Ascending aorta (tissue), 2 donors: Measurements from ENCODE around the gene RNF166. TPM values are rescaled to one million over a fixed set of nuclear protein-coding genes. Genes with fewer than 3 reads are reported as not detected.
A peak's percentile ranks its signal among the peaks of the same experiment; 100 is the strongest.

Experiments
- DNase-seq, 2 donors: peaks; one replicate each; pipeline ENCODE4 v3.0.0-alpha.2; 2019; ENCODE audit warnings: low spot score in 2 of 2
- H3K27ac ChIP-seq, 2 donors: fragments of 200-600 bp; sonication (generic); one replicate each; pipeline ENCODE4 v1.5.1; 2016 to 2017; ENCODE audit warnings: mild to moderate bottlenecking in 1 of 2
- H3K27me3 ChIP-seq: fragments of 200-600 bp; sonication (generic); one replicate; pipeline ENCODE4 v1.5.1; 2017
- H3K36me3 ChIP-seq, 2 donors: fragments of 200-600 bp; sonication (generic); one replicate each; pipeline ENCODE4 v1.5.1; 2016
- H3K4me1 ChIP-seq, 2 donors: fragments of 200-600 bp; sonication (generic); one replicate each; pipeline ENCODE4 v1.5.1; 2016 to 2017; ENCODE audit warnings: mild to moderate bottlenecking in 1 of 2
- H3K4me3 ChIP-seq, 2 donors: fragments of 200-600 bp; sonication (generic); one replicate each; pipeline ENCODE4 v1.5.1; 2016 to 2017; ENCODE audit warnings: mild to moderate bottlenecking in 1 of 2
- H3K9me3 ChIP-seq, 2 donors: fragments of 200-600 bp; sonication (generic); one replicate each; pipeline ENCODE4 v1.5.1; 2016
- intact Hi-C: fragments of 100-400 bp; cut with DNase I; formaldehyde crosslinking; loops from one replicate; pipeline ENCODE4 v1.15.1; 2023
- total RNA-seq: library from RNA; depleted of rRNA; stranded (reverse); fragments of >200 nt; gene quantifications from one replicate; pipeline ENCODE4 v1.1.0, GENCODE V29; 2016
- TF ChIP-seq, protein P1 (sequence below), 3 experiments: fragments of 200-600 bp in 2 of 3; fragments of 450-650 bp in 1 of 3; sonication (generic) in 2 of 3; IDR thresholded peaks; one replicate each; pipeline ENCODE4 v1.5.1; 2016 to 2019; ENCODE audit warnings: antibody characterized with exemption in 3 of 3, mild to moderate bottlenecking in 1 of 3, moderate library complexity in 1 of 3

RNF166 gene
- total RNA-seq, 1 donor from 2014 or later, result 44.3 TPM

DNA sequence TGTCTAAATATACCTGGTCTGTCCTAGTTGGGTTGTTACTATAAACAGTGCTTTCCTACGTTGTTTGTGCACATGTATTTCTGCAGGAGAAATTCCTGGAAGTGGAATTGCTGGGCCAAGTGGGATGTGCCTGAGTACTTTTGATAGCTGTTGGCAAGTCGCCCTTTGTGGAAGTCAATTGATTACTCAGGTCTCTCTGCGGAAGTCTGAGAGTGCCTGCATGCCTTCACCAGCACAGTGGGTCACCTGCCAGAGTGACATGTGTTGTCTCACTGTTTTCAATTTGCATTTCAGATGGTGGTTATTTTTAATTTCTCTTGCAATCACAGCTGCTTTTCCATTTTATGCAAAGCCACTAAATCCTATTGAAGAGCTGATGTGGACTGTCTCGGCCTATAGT is 41.1 kb downstream of the RNF166 start:
- Histone ChIP-seq H3K4me1 (peaks cover 0 to 11% of the 10 kb centered on the region in 2 donors), H3K4me3 (no peak overlapping the region), H3K9me3 (no peaks in the 10 kb centered on the region), H3K27me3 (no peaks in the 10 kb centered on the region), H3K36me3 (no peaks in the 10 kb centered on the region), H3K27ac (no peak overlapping the region)
- DNase-seq, result no peak
- intact Hi-C loops, result no loop called here
- TF ChIP-seq, protein P1, sequence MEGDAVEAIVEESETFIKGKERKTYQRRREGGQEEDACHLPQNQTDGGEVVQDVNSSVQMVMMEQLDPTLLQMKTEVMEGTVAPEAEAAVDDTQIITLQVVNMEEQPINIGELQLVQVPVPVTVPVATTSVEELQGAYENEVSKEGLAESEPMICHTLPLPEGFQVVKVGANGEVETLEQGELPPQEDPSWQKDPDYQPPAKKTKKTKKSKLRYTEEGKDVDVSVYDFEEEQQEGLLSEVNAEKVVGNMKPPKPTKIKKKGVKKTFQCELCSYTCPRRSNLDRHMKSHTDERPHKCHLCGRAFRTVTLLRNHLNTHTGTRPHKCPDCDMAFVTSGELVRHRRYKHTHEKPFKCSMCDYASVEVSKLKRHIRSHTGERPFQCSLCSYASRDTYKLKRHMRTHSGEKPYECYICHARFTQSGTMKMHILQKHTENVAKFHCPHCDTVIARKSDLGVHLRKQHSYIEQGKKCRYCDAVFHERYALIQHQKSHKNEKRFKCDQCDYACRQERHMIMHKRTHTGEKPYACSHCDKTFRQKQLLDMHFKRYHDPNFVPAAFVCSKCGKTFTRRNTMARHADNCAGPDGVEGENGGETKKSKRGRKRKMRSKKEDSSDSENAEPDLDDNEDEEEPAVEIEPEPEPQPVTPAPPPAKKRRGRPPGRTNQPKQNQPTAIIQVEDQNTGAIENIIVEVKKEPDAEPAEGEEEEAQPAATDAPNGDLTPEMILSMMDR (IDR thresholded peaks at IDR 0.05), result no peak

DNA sequence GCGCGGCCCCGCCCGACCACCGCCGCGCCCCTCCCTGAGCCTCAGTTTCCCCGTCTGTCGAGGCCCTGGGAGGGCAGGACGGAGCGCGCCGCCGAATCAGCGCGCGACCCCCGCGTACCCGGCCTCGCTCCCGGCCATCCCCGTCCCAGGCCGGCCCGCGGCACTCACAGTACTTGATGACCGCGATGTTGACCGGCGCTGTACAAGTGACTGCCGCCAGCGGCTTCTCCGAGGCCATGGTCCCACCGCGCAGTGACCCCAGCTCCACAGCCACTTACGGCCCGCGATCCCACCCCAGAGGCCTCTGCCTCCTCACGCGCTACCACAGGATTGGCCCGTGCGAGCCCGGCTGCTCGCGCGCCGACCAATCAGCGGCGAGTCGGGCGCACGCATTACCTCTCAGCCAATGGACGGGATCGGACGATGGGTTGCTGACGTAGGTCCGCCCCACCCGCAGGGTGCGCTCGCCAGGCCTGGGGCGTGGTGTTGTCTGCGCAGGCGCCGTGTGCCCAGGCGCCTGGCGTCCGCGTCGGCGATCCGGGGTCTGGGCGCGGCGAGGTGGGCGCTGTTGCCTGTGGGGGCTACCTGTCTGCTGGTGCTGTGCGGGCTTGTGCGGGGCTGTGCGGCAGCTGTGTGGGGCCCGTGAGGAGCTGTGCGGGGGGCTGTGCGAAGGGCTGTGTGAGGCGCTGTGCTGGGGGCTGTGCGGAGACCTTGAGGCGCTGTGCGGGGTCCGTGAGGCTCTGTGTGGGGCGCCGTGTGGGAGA is 43.2 kb downstream of the RNF166 start, which contains the start of gene MVD:
Gene MVD, minus strand, starts transcription at position 249 of the 764 bp plus-strand sequence. Its CDS starts 11 bp downstream, at position 238.
- peaks cover 0 to 4% of the 10 kb centered on the region in 2 donors for H3K36me3 ChIP-seq
- peak within 1 kb of the TSS; percentile 68 to 72 for H3K27ac ChIP-seq
- intact Hi-C loops, result loop anchor here (1.0 to 5.0 kb wide), 7 partner anchors 44 to 1038 kb away; partner anchors contain the start of genes APRT, CTU2, GALNS and RNF166

DNA sequence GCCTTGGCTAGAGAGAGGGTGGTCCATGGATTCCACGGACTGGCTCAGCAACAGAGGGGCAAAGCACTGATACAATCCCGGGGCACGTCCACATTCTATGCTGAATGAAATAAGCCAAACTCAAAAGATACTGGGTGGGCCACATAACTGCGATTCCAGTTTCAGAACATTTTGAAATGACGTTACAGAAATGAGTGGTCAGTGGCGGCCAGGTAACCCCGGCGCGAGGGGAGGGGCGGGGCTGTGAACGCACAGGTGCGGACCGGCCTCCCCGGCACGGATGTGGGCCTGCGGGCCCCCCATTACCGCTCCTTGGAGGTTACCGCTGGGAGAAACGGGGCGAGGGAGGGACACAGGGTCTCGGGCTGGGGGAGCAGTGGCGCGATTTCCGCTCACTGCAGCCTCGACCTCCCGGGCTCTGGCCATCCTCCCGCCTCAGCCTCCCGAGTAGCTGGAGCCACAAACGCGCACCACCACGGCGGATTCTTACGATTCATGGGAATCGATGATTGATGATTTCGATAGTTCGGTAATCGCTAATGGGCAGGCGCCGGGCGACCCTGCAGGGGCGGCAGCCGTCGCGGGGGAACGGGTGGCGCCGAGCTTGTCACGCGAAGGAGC is 43.9 kb downstream of the RNF166 start:
- Histone ChIP-seq H3K9me3 (no peaks in the 10 kb centered on the region), H3K4me1 (peaks cover 0 to 11% of the 10 kb centered on the region in 2 donors), H3K27ac (peak overlapping the region; percentile 68 to 72), H3K36me3 (peaks cover 0 to 9% of the 10 kb centered on the region in 2 donors), H3K4me3 (peak overlapping the region; percentile 87 to 89), H3K27me3 (no peaks in the 10 kb centered on the region)
- intact Hi-C loops, result loop anchor here (2.0 to 5.0 kb wide), 6 partner anchors 44 to 1038 kb away; partner anchors contain the start of genes APRT, CTU2, GALNS and RNF166
- TF ChIP-seq, protein P1 (IDR thresholded peaks at IDR 0.05), result no peak
- DNase-seq, result peak in 1 of 2 donors; percentile 58

More for the DNA sequence above, 43.2 kb downstream of the RNF166 start, which contains the start of gene MVD:
- Histone ChIP-seq H3K9me3 (no peaks in the 10 kb centered on the region), H3K4me1 (peaks cover 0 to 11% of the 10 kb centered on the region in 2 donors), H3K4me3 (peak within 1 kb of the TSS; percentile 87 to 89), H3K27me3 (no peaks in the 10 kb centered on the region)
- TF ChIP-seq, protein P1 (IDR thresholded peaks at IDR 0.05), result no peak
- peak; percentile 93 to 98 for DNase-seq

DNA sequence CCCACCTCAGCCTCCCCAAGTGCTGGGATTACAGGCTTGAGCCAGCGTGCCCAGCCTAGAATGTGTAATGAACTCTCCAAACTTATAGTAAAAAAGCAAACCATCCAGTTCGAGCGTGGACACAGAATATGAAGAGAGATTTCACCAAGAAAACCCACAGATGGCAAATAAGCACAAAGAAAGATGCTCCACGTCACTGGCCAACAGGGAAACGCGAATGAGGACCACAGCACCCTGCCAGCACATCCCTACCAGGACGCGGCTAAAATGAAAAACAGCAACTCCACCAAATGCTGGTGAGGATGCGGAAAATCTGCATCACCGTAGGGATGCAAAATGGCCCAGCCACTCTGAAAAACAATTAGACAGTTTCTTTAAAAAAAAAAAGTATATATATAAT is 44.7 kb downstream of the RNF166 start:
- Histone ChIP-seq H3K36me3 (peaks cover 0 to 13% of the 10 kb centered on the region in 2 donors), H3K9me3 (no peaks in the 10 kb centered on the region), H3K27ac (no peak overlapping the region), H3K27me3 (no peaks in the 10 kb centered on the region), H3K4me3 (no peak overlapping the region), H3K4me1 (peaks cover 0 to 11% of the 10 kb centered on the region in 2 donors)
- DNase-seq, result no peak
- TF ChIP-seq, protein P1 (IDR thresholded peaks at IDR 0.05), result no peak
- intact Hi-C loops, result loop anchor here (5.0 kb wide), 3 partner anchors 151 to 209 kb away; partner anchors contain the start of genes APRT, GALNS, TRAPPC2L and ZFPM1

DNA sequence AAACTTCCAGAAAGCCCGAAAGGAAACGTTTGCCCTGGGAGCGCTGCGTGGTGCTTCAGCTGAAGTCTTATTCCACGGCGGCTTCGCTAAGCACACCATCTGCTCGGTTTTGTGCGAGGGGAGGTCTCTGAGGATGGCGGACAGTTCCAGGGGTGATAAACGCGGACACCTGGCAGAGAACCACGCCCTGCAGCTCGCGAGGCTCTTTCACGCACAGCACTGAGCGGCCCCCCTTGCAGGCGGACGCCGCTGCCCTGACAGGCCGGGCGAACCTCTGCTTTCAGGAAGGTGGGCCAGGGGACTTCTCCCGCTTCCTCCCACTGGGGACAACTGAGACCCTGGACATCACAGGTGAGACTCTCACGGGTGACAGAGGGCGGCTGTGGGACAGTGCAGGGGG is 47.0 kb downstream of the RNF166 start:
- peaks cover 0 to 11% of the 10 kb centered on the region in 2 donors for H3K4me1 ChIP-seq
- H3K27me3 ChIP-seq, result no peaks in the 10 kb centered on the region
- no peak overlapping the region for H3K27ac ChIP-seq
- DNase-seq, result no peak
- H3K36me3 ChIP-seq, result peaks cover 10 to 34% of the 10 kb centered on the region in 2 donors
- TF ChIP-seq, protein P1 (IDR thresholded peaks at IDR 0.05), result no peak
- intact Hi-C loops, result no loop called here
- no peaks in the 10 kb centered on the region for H3K9me3 ChIP-seq
- no peak overlapping the region for H3K4me3 ChIP-seq
